GM20431 (cell line): ENCODE measurements around the gene GBF1.

ENCODE experiments used
- in situ Hi-C: fragments of 300-500 bp; cut with MseI, MboI; formaldehyde crosslinking; loops from one replicate; pipeline ENCODE4 v1.15.0; 2020; ENCODE audit warnings: low sequenced_read_pairs; ENCODE audit not compliant: unreplicated experiment

The GBF1 gene

DNA sequence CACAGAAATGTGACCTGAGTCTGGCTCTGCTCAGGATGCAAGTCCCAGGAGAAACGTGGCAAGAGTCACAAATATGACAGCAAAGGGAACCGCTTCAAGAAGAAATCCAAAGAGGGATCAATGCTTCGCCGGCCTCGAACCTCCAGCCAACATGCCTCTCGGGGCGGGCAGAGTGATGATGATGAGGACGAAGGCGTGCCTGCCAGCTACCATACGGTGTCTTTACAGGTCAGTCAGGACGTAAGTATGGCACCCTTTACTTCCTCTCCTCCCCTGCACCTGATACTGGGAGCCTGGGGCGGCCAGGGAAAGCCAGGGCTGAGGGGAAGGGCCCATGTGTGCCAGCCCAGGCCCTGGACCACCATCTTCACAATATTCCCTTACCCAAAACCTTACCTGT lies 131.6 kb downstream of the GBF1 start:
- in situ Hi-C loops = no loop called here

DNA sequence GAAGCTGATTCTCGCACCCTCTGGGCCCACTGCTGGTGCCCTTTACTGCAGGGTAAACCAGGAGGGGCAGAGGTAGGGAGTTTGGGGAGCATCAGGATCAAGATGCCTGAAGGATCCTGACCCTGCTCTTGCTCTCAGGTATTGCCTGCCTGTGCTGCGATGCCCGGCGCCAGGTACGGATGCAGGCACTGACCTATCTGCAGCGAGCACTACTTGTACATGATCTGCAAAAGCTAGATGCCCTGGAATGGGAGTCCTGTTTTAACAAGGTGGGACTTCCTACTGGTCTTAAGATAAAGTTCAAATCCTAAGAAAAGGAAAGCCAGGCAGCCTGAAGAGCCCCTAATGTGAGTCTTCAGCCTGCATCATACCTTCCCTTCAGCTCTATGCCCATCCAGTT lies 134.1 kb downstream of the GBF1 start:
- in situ Hi-C loops = no loop called here

DNA sequence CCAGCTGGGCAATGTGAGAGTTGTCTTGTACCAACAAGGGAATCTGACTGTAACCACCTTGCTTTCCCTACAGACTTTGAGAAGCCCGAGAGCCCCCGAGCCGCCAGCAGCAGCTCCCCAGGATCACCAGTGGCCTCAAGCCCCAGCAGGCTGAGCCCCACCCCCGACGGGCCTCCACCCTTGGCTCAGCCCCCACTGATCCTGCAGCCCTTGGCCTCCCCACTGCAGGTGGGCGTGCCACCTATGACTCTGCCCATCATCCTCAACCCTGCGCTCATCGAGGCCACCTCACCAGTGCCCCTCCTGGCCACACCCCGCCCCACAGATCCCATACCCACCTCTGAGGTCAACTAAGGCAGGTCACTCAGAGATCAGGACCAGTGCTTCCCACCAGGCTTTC lies 136.7 kb downstream of the GBF1 start:
- in situ Hi-C loops = no loop called here

DNA sequence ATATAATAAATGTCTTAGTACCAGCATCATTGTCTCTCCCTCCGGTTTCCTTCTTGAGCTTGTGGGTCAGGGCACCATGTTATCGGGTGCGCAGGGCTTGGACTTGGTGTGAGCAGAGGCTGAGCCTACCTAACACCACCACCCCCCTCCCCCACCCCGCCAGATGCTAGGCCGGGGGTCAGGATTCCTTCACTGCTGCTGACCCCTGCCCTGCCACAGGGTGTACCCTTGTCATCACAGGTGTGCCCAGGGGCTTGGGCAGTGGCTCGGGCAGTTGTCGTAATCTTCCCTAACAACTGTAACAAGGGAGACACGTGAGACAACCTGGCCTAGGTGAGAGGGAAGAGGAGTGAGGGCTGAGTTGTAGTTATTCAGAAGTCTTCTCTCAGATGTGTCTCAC lies 137.5 kb downstream of the GBF1 start:
- in situ Hi-C loops = no loop called here

DNA sequence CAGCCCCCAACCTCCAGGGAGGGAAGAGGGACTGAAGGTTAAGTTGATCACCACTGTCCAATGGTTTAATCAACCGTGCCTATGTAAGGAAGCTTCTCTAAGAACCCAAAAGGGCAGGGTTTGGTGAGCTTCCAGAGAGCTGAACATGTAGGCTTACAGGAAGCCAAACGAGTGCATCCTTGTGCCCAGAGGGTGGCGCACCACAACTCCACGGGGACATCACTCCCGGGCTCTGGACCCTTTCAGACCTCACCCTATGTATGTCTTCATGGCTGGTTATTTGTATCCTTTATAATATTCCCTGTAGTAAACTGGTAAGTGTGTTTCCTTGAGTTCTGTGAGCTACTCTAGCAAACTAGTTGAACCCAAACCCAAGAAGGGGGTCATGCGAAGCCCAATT lies 138.7 kb downstream of the GBF1 start:
- in situ Hi-C loops = no loop called here

DNA sequence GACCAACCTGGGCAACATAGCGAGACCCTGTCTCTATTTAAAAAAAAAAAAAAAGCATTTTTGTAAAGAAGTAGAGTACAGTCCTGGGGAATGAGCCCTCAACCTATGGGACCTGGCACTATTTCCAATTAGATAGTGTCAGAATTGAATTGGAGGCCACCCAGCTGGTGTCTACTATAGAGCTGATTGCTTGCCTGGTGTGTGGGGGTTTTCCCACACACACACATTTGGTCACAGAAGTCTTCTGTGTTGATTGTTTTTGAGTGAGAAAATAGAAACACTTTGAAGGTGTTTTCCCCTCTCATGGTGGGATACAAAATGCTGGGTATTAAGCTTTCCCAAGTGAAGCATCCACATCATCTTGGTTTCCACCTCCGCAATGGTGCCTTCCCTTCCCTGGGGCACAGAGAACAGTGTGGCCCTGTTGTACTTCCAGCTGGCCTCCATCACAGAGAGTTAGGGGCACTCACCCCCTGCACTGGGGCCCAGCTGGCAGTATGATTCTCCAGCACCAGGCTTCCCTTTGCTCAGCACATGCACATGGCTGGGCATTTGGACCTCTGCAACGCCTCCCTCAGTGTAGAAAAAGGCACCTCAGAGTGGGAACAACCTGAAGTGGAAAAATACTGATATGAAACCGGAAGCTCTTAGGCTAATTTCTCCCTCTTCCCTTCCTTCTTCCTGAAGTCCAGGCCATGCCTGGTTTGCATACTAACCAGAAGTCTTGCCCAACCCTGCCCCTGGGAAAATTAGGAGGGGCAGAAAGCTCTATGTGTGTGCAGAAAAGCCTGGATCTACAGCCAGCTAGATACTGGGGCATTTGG lies 139.5 kb downstream of the GBF1 start:
- in situ Hi-C loops = no loop called here

DNA sequence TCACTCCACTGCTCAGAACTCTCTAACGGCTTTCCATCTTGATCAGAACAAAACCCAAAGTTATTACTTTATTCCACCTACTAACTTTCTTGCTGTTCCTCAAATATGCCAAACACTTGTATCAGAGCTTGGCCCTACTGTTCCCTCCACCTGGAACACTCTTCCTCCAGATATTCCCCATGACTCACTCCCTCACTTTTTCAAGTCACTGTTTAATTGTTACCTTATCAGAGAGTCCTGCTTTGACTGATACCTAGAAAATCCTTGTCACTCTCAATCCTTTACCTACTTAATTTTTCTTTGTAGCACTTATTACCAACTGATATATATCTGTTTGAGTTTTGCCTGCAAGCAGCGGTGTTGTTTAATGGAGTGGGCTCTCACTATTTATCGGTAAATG lies 144.6 kb downstream of the GBF1 start:
- in situ Hi-C loops = no loop called here

DNA sequence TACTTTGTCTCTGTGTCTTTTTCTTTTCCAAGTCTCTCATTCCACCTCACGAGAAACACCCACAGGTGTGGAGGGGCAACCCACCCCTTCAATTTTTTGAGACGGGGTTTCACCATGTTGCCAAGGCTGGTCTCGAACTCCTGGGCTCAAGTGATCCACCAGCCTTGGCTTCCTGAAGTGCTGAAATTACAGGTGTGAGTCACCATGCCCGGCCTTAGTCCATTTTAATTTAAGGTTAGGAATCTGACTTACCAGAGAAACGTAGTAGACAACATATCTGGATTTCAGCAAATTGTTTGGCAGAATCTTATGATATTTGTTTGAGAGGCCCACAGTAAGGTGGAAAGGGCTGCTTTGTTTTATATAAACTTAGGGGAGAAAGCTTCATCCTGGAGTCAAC lies 147.0 kb downstream of the GBF1 start:
- in situ Hi-C loops = no loop called here

DNA sequence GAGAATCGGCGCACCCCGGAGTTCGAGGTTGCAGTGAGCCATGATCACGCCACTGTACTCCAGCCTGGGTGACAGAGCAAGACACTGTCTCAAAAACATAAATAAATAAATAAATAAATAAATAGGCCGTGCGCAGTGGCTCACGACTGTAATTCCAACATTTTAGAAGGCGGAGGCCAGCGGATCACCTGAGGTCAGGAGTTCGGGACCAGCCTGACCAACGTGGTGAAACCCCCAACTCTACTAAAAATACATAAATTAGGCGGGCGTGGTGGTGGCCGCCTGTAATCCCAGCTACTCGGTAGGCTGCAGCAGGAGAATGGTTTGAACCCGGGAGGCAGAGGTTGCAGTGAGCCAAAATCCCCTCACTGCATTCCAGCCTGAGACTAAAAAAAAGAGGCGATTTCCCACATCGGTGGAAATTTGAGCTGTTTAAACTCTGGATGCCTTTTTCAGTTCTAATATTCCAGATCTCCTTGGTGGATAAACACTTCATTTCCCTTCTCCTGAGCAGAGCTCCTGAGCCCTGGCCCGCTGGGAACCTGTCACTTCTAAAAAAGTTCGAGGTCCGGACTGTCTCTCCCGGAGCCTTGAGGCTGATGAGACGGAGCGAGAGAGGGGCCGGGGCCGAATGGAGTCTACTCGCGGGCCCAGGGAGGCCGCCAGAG lies 148.2 kb downstream of the GBF1 start:
- in situ Hi-C loops = no loop called here

DNA sequence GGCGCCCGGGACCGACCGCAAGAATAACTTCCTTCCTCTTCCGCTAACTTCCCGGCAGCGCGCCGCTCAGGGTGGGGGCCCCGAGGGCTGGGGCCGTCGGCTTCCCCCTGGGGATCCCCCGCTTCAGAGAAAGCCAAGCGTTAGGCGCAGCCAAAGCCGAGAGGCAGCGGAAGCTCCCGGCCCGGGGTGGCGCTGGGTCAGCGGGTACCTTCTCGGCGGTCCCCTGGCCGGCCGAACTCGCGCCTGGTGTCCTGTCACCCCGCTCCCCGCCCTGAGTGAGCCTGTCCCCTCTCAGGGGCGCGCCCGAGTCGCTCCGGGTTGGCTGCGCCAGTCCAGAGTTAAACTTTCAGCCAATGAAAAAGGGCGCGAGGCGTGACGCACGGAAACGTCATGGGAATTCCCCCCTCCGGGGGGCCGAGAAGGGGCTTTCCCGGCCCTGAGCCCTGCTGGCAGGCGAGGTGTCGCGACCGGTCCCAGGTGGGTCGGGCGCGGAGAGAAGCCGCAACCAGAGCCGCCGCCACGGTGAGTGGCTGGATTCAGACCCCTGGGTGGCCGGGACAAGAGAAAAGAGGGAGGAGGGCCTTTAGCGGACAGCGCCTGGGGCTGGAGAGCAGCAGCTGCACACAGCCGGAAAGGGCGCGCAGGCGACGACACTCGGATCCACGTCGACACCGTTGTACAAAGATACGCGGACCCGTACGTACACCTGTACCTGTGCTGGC lies 148.9 kb downstream of the GBF1 start:
- in situ Hi-C loops = no loop called here

DNA sequence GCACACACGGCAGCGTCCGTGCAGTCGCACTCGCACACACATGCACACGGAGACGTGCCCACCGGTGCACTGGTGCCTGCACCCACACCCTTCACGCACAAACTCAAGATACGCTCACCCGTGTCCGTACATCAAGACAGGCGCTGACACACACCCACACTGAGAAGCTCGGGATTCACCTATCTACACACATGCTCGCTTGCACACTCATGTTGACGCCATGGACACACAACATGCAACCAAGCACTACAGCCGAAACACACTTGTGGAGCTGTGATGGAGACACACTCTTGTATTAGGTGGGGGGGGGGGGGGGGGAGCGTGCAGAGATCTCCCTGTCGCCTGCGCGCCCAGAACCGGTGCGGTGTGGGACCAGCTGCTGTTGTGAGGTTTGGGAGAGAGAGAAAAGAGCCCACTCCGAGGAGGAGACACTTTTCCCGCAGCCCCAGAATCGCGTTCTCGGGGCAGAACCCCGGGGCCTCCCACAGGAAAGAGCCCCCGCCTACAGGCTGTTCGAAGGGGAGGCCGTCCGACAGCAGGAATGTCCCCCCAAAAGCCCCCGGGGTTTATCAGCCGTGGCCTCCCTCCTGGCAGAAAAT lies 149.6 kb downstream of the GBF1 start:
- in situ Hi-C loops = no loop called here

DNA sequence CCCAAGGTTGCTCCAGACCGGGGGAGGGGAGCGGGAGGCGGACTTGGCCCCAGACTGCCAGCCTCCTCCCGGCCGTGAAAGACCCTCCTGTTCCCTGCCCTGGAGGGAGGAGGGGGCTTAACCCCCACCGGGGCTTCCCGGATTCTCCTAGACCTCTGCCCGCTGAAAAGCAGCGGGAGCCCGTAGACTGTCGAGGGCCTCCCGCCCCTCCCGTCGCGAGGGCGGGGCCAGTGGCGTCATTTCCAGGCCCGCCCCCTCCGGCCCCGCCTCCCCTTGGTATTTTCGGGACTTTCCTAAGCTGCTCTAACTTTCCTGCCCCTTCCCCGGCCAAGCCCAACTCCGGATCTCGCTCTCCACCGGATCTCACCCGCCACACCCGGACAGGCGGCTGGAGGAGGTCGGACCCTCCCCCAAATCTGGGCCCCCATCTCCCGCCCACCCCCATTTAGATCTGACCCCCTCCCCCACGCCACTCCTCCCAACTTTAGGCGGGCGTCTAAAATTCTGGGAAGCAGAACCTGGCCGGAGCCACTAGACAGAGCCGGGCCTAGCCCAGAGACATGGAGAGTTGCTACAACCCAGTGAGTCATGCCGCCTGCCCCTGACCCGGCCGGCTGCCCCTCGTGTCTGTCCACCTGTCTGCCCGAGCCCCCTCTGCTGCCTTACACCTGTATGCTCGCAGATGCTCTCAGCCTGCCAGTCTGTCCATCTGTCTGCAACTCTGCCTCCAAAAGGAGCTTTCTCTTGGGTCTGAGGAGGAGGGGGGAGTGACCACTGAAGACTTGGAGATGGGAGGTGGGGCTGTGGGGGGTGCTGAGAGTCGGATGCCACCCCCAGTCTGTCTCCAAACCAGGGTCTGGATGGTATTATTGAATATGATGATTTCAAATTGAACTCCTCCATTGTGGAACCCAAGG lies 150.3 kb downstream of the GBF1 start, which contains the start of gene NFKB2:
Gene NFKB2, plus strand, starts transcription at position 306 of the 917 bp plus-strand sequence. Its CDS starts 255 bp downstream, at position 561.
- in situ Hi-C loops = no loop called here

DNA sequence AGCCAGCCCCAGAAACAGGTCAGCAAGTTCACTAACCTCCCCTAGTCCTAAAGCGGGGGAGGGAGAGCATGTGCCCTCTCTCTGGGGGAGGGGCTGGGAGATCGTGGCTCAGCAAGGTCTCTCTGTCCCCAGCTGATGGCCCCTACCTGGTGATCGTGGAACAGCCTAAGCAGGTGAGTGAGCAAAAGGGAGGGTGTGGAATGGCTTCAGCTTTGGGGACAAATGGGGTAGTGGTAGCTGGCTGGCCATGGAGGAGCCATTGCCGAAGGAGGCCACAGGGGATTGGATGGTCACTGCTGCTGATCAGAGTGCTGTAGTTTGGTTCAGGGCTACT lies 151.0 kb downstream of the GBF1 start:
- in situ Hi-C loops = no loop called here

DNA sequence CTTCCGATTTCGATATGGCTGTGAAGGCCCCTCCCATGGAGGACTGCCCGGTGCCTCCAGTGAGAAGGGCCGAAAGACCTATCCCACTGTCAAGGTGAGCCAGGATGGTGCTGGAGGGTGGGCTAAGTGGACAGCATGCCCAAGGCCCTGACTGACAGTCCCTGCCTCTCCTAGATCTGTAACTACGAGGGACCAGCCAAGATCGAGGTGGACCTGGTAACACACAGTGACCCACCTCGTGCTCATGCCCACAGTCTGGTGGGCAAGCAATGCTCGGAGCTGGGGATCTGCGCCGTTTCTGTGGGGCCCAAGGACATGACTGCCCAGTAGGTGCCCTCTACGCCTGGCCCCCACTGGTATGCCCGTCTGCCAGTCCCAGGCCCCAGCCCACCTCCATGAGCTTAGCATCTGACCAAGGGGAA lies 151.4 kb downstream of the GBF1 start:
- in situ Hi-C loops = no loop called here

DNA sequence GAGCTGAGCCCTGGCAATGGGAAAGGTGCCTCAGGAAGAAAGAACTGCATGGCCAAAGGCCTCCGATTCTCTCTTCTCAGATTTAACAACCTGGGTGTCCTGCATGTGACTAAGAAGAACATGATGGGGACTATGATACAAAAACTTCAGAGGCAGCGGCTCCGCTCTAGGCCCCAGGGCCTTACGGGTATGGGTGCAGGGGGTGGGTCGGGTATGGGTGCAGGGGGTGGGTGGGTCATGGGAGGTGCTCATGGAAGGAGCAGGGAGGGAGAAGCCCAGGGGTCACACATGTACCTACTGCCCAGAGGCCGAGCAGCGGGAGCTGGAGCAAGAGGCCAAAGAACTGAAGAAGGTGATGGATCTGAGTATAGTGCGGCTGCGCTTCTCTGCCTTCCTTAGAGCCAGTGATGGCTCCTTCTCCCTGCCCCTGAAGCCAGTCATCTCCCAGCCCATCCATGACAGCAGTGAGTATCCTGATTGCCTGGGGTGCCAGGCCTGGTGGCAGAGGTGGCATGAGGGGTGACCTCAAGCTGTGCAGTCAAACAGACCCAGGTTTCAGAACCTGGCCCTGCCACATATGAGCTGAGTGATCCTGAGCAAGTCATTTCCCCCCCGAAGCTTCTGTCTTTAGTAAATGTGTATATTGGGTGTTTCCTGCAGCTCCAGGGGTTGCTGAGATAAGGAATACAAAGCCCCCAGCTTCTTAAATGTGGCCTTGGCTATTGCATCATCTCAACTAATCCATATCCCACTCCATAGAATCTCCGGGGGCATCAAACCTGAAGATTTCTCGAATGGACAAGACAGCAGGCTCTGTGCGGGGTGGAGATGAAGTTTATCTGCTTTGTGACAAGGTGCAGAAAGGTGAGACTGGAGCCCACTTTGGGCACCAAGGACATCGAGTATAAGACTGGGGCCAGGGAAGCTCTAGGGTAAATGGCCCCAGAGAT lies 152.2 kb downstream of the GBF1 start:
- in situ Hi-C loops = no loop called here

DNA sequence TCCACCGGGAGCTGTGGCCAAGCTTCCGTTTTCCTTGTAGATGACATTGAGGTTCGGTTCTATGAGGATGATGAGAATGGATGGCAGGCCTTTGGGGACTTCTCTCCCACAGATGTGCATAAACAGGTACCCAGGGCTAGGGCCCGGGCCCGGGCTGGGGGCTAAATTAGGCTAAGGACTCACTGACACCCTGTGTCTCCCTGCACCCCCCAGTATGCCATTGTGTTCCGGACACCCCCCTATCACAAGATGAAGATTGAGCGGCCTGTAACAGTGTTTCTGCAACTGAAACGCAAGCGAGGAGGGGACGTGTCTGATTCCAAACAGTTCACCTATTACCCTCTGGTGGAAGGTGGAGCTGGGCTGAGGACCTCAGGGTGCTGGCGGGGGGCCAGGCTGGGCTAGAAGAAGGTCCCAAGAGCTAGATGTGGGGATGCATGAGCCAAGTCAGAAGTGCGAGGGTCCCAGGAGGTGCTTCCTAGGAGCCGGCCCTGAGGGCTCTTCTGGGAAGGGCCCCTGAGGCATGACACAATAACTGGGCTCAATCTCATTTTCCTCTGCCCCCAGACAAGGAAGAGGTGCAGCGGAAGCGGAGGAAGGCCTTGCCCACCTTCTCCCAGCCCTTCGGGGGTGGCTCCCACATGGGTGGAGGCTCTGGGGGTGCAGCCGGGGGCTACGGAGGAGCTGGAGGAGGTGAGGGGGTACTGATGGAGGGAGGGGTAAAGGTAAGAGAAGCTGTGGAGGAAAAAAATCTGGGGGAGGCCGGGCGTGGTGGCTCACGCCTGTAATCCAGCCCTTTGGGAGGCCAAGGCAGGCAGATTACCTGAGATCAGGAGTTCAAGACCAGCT lies 153.1 kb downstream of the GBF1 start:
- in situ Hi-C loops = no loop called here

DNA sequence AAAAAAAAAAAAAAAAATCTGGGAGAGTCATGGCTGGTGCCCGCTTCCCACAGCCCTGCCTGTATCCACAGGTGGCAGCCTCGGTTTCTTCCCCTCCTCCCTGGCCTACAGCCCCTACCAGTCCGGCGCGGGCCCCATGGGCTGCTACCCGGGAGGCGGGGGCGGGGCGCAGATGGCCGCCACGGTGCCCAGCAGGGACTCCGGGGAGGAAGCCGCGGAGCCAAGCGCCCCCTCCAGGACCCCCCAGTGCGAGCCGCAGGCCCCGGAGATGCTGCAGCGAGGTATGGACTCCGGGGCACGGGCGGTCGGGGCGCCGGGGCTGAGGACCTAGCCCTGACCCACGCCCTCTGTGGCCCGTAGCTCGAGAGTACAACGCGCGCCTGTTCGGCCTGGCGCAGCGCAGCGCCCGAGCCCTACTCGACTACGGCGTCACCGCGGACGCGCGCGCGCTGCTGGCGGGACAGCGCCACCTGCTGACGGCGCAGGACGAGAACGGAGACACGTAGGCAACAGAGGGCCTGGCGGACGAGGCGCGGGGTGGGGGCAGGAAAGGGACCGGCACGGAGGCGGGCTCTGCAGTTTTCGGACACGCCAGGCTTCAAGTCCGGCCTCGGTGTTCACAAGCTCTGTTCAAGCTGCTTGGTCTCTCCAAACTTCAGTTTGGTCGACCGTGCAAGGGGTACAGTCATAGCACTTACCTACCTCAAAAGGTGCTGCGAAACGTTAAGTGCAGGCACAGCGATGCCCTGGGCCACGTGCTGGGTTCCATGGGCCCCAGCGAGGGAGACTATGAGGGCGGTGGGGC lies 154.1 kb downstream of the GBF1 start:
- in situ Hi-C loops = no loop called here
